NB4 (cell line): Measurements from ENCODE around the gene PRSS37.

Experiments
- MYC ChIP-seq: IDR thresholded peaks from 2 replicates; pipeline ENCODE4 v1.6.1; 2011; ENCODE audit warnings: low read depth, low read length
- POLR2A ChIP-seq: IDR thresholded peaks from 2 replicates; pipeline ENCODE4 v1.6.1; 2011; ENCODE audit warnings: mild to moderate bottlenecking; ENCODE audit not compliant: insufficient read length; ENCODE audit errors: extremely low read depth
- TF ChIP-seq, protein P1 (sequence below): IDR thresholded peaks from one replicate; pipeline ENCODE4 v1.5.1; 2012; ENCODE audit warnings: low read depth, low read length
- TF ChIP-seq, protein P2 (sequence below): IDR thresholded peaks from 2 replicates; pipeline ENCODE4 v1.6.1; 2011; ENCODE audit warnings: low read depth, low read length

DNA sequence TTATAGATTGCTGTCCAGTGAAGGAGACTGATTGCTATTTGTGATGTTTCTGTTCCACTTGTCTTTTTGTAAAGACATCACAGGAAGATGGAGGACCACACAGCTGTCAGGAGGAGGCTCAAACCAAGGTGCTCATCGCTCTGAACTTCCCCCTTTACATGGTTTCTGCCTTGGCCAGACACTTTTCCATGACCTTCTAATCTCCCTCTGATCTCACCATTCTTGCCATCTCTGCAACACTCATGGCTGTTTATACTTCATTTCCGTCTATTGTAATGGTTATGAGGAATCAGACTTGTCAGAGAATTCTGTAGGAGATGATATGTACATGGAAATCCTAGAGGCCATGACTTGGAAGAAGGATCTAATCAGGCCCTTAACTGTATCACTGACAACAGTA, 53.0 kb downstream of the PRSS37 start:
- TF ChIP-seq, protein P1, sequence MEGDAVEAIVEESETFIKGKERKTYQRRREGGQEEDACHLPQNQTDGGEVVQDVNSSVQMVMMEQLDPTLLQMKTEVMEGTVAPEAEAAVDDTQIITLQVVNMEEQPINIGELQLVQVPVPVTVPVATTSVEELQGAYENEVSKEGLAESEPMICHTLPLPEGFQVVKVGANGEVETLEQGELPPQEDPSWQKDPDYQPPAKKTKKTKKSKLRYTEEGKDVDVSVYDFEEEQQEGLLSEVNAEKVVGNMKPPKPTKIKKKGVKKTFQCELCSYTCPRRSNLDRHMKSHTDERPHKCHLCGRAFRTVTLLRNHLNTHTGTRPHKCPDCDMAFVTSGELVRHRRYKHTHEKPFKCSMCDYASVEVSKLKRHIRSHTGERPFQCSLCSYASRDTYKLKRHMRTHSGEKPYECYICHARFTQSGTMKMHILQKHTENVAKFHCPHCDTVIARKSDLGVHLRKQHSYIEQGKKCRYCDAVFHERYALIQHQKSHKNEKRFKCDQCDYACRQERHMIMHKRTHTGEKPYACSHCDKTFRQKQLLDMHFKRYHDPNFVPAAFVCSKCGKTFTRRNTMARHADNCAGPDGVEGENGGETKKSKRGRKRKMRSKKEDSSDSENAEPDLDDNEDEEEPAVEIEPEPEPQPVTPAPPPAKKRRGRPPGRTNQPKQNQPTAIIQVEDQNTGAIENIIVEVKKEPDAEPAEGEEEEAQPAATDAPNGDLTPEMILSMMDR = no peak
- no peak for TF ChIP-seq POLR2A
- TF ChIP-seq MYC = no peak
- TF ChIP-seq, protein P2, sequence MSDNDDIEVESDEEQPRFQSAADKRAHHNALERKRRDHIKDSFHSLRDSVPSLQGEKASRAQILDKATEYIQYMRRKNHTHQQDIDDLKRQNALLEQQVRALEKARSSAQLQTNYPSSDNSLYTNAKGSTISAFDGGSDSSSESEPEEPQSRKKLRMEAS = no peak
